Dermis blood vessel endothelial cell (primary cell): Measurements from ENCODE around the gene UPF2. TPM values are rescaled to one million over a fixed set of nuclear protein-coding genes. Genes with fewer than 3 reads are reported as not detected.
A peak's percentile ranks its signal among the peaks of the same experiment; 100 is the strongest.
"Not testable (repeated sequence)": the region's sequence is repeated elsewhere in the genome, so short reads cannot be mapped to it uniquely, and the experiment has no call there.

Source experiments
- DNase-seq: peaks from one replicate; pipeline ENCODE4 v3.0.0; 2010
- total RNA-seq: library from RNA; depleted of rRNA; stranded (reverse); fragments of >200 nt; gene quantifications from 2 replicates; pipeline ENCODE4 v1.2.3, GENCODE V29; 2014

Gene UPF2
- total RNA-seq, 1 donor from 2014 or later, result 21.8 TPM

- DNase-seq, result no peak
These were observed 140.0 kb downstream of the UPF2 start for GRCh38 chr10:11902646-11903045.

DNA sequence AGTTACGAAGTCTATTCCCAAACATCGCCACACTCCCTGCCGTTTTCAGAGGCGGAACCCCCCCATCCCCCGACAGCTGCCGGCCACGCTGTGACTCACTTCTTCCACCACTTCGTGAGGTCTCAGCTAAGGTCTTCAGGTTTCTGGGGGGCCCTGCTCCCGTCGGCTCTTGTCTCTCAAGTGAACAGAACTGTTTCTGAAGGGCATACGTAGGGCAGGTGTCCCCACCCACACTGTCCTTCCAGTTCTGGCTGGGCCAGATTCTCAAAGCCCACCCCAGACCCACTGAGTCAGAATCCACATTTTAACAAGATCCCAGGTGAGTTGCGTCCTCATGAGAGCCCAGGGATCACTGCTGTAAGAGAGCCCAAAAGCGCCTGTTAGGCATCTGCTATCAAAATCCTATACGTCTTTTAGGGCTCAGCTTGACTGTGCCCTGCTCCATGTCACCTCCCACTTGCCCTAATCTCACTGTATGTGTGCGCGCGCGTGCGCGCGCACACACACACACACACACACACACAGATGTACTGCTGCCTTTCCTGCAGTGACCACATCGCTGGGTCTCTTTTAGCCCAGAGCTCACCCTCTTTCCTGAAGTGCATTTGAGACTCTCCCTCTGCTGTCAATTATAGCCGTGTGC lies 140.7 kb downstream of the UPF2 start:
- no peak for DNase-seq

DNA sequence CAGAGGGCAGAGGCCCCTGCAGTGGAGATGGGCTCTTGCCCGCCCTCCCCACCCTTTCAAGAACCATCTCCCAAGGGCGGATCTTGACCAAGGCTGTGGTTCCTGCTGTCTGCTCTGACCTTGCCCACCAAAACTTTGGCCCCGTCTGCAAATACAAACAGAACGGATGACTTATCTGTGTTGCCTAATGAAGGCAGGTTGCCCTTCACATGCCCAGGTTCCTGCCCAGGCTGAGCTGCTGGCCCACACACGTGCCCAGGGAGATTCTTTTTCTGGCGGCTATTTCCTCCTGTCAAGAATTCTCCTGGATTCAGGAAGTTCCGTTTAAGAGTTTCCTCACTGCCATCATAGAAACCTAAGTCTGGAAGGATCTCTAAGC lies 141.2 kb downstream of the UPF2 start:
- peak; percentile 37 for DNase-seq

GRCh38 chr10:11901036-11901301 lies 141.6 kb downstream of the UPF2 start:
- DNase-seq, result no peak

- no peak for DNase-seq
These were observed 143.3 kb downstream of the UPF2 start for GRCh38 chr10:11899067-11899876.

GRCh38 chr10:11898372-11899066 lies 144.1 kb downstream of the UPF2 start:
- DNase-seq, result peak; percentile 29

DNA sequence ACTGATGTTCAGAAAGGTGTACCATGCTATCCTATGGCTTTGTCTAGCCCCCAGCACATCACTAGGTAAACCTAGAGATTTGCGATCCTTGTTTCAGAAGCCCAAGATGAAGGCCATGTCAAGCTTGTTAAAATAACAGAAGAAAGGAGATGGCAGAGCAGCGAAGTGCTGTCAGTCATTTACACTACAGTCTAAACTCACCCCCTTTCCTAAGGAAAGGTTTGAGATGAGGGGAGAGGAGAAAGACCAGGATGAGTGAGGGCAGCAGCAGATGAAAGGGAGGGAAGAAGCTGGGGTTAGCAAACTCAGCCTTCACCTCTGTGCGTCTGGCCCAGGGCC lies 144.6 kb downstream of the UPF2 start:
- DNase-seq, result no peak

GRCh38 chr10:11896549-11897200 lies 145.9 kb downstream of the UPF2 start:
- no peak for DNase-seq

DNA sequence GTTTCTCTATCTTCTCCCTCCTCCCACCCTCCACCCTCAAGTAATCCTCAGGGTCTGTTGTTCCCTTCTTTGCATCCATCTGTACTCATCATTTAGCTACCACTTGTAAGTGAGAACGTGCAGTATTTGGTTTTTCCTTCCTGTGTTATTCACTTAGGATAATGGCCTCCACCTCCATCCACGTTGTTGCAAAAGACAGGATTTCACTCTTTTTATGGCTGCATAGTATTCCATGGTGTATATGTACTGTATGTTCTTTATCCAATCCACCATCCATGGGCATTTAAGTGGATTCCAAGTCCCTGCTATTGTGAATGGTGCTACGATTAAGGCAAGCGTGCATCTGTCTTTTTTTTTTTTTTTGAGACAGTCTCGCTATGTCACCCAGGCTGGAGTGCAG lies 147.0 kb downstream of the UPF2 start:
- no peak for DNase-seq

DNA sequence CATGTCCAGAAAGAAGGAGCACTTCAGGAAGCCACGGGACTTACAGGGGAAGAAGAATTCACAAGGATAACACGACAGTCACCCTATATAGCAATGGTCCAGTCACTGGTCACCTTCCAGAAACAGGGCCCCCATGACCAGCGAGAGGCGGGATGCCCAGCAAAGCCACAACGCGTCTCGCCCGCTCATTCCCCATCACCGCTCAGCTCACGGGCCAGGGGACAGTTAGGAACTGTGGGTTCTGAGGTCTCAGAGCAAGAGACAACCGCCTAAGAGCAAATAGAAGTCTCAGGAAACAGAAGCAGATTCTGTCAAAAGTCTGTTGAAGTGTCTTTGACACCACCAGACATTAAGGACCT lies 147.5 kb downstream of the UPF2 start:
- no peak for DNase-seq

DNA sequence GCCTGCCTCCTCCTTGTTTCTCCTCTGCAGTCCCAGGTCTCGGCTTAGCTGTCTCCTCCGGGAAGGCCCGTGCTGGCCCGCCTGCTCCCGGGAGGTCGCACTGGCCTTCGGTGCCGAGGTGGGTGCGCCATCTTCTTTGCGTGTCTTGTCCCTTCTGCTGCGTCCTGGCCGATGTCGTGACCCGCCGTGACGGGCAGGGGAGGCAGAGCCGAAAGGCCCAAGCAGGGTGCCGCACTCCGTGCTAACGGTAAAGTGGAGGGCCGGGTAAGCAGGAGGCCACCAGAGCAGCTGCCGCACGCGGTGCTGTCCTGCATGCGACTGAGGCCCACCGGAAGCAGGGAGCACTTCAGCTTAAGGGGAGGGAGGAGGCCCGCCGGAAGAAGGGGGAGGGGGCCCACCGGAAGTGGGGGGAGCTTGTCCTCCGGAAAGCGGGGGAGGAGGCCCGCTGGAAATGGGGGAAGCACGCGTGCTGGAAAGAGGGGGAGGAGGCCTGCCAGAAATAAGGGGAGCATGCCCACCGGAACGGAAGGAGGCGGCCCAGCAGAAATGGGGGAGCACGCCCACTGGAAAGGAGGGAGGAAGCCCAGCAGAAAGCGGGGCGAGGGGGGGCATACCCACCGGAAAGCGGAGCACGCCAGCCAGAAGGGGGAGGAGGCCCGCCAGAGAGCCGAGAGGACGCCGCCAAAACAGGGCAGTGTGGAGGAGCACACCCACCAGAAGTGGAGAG lies 148.1 kb downstream of the UPF2 start:
- no peak for DNase-seq

DNA sequence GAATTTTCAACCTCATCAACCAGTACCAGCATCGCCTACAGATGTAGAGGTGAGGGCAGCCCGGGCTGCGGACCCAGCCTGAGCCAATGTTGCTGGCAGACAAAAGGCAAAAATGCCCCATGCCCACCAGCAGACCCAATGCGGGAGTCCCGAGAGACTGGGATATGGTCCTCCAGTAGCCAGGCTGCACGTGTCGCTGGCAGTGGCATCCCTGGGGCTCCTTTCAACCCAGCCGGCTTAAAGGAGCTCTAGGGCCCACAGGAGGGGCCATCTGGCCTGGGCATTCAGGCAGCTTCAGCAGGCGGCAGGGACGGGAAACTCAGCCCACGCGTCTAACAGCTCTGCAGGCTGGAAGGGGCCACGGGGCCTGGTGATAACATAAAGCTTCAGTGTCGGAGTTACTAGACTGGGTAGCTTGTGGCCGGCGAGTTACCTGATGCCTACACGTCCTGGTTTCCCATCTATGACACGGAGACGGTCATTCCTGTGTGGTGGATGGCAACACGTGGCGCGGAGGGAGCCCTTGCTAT lies 148.8 kb downstream of the UPF2 start:
- DNase-seq, result no peak

DNA sequence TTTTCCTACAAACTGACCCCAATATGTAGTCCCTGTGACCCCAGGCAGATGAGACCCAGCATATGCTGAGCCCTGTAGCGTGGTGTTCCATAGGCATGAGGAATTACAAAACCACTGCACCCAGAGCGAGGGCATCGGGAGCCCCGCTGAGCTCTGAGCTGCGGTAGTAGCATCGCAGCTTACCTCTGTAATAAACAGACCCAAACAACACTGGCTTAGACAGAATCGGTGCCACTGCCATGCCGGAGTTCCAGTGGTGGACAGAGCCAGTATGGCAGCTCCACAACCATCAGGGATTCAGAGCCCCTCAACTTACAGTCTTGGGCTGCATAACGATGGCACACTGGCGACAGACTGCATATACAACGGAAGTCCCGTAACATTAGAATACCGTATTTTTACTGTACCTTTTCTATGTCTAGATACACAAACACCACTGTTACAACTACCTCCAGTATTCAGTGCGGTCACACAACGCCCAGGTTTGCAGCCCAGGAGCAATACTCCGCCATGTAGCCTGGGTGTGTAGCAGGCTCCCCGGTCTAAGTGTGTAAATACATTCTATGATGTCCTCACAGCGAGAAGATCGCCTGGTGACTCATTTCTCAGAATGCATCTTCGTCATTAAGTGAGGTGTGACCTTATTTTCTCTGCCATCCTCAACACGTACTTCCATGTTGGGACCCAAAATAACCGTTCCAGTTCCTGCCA lies 150.7 kb downstream of the UPF2 start:
- no peak for DNase-seq

DNA sequence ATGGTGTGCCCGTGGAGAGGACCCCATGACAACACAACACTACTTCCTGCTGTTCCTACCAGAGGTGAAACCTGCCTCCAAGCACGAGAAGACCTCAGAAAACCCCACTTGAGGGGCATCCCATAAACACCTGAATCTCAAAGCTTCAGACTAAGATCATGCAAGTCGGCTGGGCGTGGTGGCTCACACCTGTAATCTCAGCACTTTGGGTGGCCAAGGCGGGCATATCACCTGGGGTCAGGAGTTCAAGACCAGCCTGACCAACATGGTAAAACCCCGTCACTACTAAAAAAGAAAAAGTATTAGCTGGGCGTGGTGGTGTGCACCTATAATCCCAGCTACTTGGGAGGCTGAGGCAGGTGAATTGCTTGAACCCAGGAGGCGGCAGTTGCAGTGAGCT lies 153.3 kb downstream of the UPF2 start:
- DNase-seq, result not testable (repeated sequence)

DNA sequence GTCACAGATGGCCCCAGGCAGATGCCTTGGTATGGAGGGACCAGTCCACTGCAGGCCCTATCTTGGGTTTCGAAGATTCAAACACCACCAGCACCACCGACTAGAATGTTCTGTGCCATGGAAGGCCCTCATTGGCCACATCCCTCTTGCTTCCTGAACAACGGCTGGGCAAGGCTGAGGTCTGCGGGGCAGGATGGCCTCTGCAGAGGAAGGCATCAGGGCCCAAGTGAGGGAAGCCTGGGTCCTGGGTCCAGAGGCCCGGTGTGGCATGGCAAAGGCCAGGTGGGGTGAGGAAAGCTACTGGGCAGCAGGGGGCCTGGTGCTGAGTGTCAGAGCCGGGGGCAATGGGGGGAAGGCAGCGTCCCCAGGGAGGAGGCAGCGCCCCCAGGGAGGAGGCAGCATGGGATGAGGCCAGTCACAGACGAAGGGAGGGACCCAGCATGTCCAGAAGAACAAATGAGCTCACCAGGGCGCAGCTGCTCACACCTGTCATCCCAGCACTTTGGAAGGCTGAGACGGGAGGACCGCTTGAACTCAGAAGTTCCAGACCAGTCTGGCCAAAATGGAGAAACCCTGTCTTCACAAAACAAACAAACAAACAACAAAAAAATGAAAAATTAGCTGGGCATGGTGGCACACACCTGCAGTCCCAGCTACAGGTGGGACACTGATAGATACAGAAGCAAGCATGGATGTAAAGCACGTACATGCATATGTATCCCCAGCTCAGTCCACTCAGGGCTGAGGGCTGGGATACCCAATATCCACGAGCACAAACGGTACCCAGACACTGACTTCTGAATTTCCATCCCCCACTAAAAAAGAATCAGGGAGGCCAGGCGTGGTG lies 155.0 kb downstream of the UPF2 start:
- no peak for DNase-seq

DNA sequence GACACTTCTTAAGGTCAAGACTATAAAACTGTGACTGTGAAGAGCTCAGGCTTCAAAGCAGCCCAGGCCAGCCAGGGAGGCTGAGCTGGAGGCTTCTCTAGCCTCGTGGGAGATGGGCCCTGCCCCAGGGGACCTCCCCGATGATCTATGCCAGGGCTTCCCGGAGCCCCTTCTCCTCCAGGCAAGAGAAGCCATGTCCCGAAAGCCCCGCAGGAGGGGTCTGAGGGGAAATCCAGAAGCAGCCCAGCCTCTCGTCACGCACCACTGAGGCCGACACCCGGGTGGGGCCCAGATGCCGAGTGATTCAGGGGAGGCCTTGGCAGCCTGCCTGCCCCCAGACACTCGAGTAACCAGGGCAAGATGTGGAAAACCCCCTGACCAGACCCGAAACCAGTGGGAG lies 155.8 kb downstream of the UPF2 start:
- DNase-seq, result no peak

- no peak for DNase-seq
These were observed 156.5 kb downstream of the UPF2 start for GRCh38 chr10:11886138-11886474.

DNA sequence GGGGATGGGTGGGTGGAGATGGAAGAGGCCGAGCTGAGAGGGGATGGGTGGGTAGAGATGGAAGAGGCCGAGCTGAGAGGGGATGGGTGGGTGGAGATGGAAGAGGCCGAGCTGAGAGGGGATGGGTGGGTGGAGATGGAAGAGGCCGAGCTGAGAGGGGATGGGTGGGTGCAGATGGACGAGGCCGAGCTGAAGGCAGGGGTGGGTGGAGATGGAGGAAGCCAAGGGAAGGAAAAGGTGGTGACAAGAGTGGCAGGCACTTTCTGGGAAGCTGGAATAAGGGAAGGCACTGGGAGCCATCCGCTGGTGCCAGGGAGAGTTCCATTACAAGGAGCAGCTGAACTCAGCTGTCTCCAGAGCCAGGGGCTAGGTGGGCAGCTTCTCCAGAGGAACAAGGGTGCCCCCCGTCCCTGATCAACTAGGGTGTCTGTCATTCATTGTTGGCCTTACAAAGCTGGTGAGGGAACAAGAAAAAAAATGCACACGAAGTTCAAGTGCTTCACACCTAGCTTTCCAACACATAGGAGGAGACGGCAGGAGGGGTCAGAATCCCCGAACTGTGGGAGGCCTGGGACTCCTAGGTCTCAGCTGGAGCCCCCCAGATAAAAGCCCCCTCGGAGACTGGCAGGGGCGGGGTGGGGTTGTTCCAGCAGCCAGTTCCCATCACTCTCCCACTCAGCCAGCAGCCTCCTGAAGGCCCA lies 157.0 kb downstream of the UPF2 start:
- DNase-seq, result no peak

DNA sequence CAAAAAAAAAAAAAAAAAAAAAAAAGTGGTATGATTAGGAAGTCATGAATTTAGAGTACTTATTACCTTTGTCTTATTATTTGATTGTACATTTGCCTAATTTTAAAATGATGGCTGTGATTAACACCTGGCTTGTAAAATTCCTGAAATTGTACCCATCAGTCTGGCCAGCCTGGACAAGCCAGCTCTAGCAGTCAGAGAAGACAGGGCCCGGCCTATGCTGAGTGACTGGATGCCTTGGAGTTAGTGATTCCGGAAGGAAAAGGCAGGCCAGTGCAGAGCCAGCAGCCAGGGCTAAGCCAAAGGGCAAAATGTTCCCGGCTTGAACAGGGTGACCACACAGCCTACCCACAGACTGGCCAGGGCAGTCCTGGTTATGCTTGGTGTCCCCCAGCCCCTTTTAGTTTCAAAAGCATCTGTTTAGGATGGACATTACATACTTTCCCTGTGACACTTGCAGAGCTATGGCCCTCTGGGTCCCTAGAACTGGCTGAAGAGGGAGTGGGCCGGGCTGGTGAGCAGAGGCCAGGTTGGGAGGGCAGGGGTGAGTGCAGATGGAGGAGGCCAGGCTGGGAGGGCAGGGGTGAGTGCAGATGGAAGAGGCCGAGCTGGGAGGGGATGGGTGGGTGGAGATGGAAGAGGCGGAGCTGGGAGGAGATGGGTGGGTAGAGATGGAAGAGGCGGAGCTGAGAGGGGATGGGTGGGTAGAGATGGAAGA lies 157.7 kb downstream of the UPF2 start:
- DNase-seq, result no peak
